T-cell (primary cell): ENCODE data around the gene SLC27A4. TPM values are rescaled to one million over a fixed set of nuclear protein-coding genes. Genes with fewer than 3 reads are reported as not detected.

ENCODE experiments used
- ATAC-seq, 4 experiments: fragments of 200-7000 bp in 3 of 4; fragments of 150-1000 bp in 1 of 4; cut with Tn5 transposase; replicated peaks in 1 of 4; 1 replicate in 3 of 4; 2 replicates in 1 of 4; pipeline ENCODE4 v1.10.0; 2021; ENCODE audit warnings: moderate library complexity in 3 of 4, mild to moderate bottlenecking in 2 of 4, moderate number of reproducible peaks in 1 of 4
- CTCF ChIA-PET, 2 donors: fragments of 300-600 bp; sonication (Branson Sonifier 250); formaldehyde crosslinking; loops; one replicate each; lab custom pipeline; 2022; ENCODE audit warnings: antibody characterized with exemption in 2 of 2; lab: Charles Lee
- POLR2A ChIA-PET, 2 donors: fragments of 300-600 bp; sonication (Branson Sonifier 250); formaldehyde crosslinking; loops; one replicate each; lab custom pipeline; 2022; ENCODE audit warnings: antibody characterized with exemption in 2 of 2; lab: Charles Lee
- DNase-seq, 35 experiments: peaks; one replicate each; pipeline versions ENCODE4 v3.0.0 to v3.0.0-alpha.2; 2013 to 2023
- H3K27ac ChIP-seq: one replicate; pipeline ENCODE4 v1.5.1; 2013; ENCODE audit warnings: low read length
- H3K27me3 ChIP-seq, 2 experiments: replicated peaks in 1 of 2; 1 replicate in 1 of 2; 2 replicates in 1 of 2; pipeline versions ENCODE4 v1.6.1 to v1.7.0; 2013; ENCODE audit warnings: low read length in 1 of 2, mixed read lengths in 1 of 2; ENCODE audit not compliant: control insufficient read depth in 2 of 2, insufficient read depth in 2 of 2; ENCODE audit errors: extremely low read depth in 1 of 2
- H3K36me3 ChIP-seq, 2 donors: 1 replicate in 1 of 2; 2 replicates in 1 of 2; pipeline versions ENCODE4 v1.6.1 to v1.7.0; 2013; ENCODE audit warnings: low read length in 1 of 2; ENCODE audit not compliant: control insufficient read depth in 2 of 2, insufficient read depth in 1 of 2; ENCODE audit errors: extremely low read depth in 1 of 2
- H3K4me1 ChIP-seq, 2 experiments: 1 replicate in 1 of 2; 2 replicates in 1 of 2; pipeline versions ENCODE4 v1.6.1 to v1.7.0; 2013; ENCODE audit warnings: low read length in 2 of 2, mixed read lengths in 1 of 2; ENCODE audit not compliant: insufficient read depth in 2 of 2, control insufficient read depth in 1 of 2; ENCODE audit errors: extremely low read depth in 1 of 2
- H3K4me3 ChIP-seq, 2 donors: 1 replicate in 1 of 2; 2 replicates in 1 of 2; pipeline versions ENCODE4 v1.5.1 to v1.7.0; 2013; ENCODE audit warnings: mild to moderate bottlenecking in 2 of 2, low read length in 1 of 2, moderate library complexity in 1 of 2; ENCODE audit not compliant: control insufficient read depth in 1 of 2; ENCODE audit errors: extremely low read depth in 1 of 2
- H3K9me3 ChIP-seq: 2 replicates; pipeline ENCODE4 v1.7.0; 2013
- H3K27ac Mint-ChIP-seq, 2 donors: one replicate each; pipeline ENCODE4 v1.8.0; 2020 to 2021; ENCODE audit warnings: mild to moderate bottlenecking in 2 of 2, mixed read lengths in 2 of 2
- H3K27me3 Mint-ChIP-seq, 2 donors: one replicate each; pipeline ENCODE4 v1.8.0; 2021 to 2022; ENCODE audit warnings: mixed read lengths in 2 of 2
- H3K36me3 Mint-ChIP-seq: one replicate; pipeline ENCODE4 v1.8.0; 2021; ENCODE audit warnings: mixed read lengths
- H3K4me1 Mint-ChIP-seq, 3 donors: one replicate each; pipeline ENCODE4 v1.8.0; 2020 to 2022; ENCODE audit warnings: mixed read lengths in 3 of 3, mild to moderate bottlenecking in 1 of 3
- H3K4me3 Mint-ChIP-seq, 3 donors: one replicate each; pipeline ENCODE4 v1.8.0; 2020 to 2022; ENCODE audit warnings: mild to moderate bottlenecking in 3 of 3, mixed read lengths in 3 of 3, moderate library complexity in 3 of 3
- H3K9me3 Mint-ChIP-seq, 3 donors: one replicate each; pipeline ENCODE4 v1.8.0; 2020 to 2022; ENCODE audit warnings: mixed read lengths in 3 of 3
- WGBS: methylation state at CpG from one replicate; pipeline ENCODE4 v1.1.5; 2013; ENCODE audit warnings: missing lambda C conversion rate; ENCODE audit not compliant: insufficient coverage; 5-methylcytosine and 5-hydroxymethylcytosine counted together
- total RNA-seq, 35 experiments: library from RNA in 6 of 35; stranded (reverse) in 6 of 35; fragments of 120-200 nt in 1 of 35; gene quantifications; one replicate each; pipeline versions ENCODE4 v1.2.1 to v1.2.4 and lab custom pipeline; 2013 to 2026

SLC27A4 gene
- total RNA-seq, 5 donors from 2014 or later (not counting 1 experiment from before 2014, with no cell fraction given), result 7.3 to 18.4 (median 17.5) TPM

DNA sequence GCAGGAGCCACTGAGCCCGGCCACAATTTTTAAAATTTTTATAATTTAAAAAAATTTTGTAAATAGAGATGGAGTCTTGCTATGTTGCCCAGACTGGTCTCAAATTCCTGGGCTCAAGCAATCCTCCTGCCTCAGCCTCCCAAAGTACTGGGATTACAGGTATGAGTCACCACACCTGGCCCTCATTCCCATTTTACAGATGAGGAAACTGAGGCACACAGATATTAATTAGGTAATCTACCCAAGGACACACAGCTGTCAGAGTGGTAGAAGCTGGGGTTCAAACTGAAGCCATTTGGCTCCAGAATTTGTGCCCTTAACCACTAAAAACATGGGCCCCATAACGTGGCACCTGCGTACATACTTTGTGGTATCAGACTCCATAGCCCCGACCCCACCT lies 25.6 kb upstream of the SLC27A4 start:
- ATAC-seq (no peak), DNase-seq (no peak)
- Histone ChIP-seq H3K4me3 (no peak overlapping the region), H3K27me3 (no peaks in the 10 kb centered on the region), H3K4me1 (no peaks in the 10 kb centered on the region), H3K27ac (no peak overlapping the region), H3K9me3 (no peaks in the 10 kb centered on the region), H3K36me3 (peaks cover 11 to 60% of the 10 kb centered on the region in 2 donors)
- CTCF ChIA-PET, result interaction anchor here in 1 of 2 donors (0.6 kb wide), 1 partner anchor 28 kb away, joined by 7 read pairs; no protein-coding TSS in a partner anchor
- Mint-ChIP-seq H3K4me1 (no peaks in the 10 kb centered on the region), H3K27me3 (no peaks in the 10 kb centered on the region), H3K27ac (no peak overlapping the region), H3K9me3 (no peaks in the 10 kb centered on the region), H3K4me3 (no peak overlapping the region), H3K36me3 (peaks cover 22% of the 10 kb centered on the region)
- POLR2A ChIA-PET, result no interaction called here
- 100% methylated on average over 1 of the region's 4 CpGs for WGBS

DNA sequence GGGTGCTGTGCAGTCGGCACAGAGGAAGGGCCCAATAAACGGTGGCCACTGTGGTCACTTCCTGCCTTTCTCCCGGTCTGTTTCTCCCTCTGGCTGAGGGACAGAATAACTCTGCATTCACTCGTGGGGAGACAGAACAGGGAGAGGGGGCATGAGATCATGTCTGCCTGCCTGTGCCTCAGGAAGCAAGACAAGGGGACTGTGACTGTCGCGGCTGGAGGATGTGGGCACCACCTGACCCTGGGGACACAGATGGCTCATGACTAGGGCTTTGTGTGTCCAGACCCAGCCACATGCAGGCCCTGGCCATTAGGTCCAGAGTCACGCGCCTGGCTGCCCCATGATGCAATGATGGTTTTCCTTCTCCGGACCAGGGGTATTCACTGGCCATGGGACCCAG lies 23.9 kb upstream of the SLC27A4 start:
- Histone ChIP-seq H3K4me1 (peaks cover 0 to 7% of the 10 kb centered on the region in 2 experiments), H3K9me3 (no peaks in the 10 kb centered on the region), H3K27ac (no peak overlapping the region), H3K36me3 (peaks cover 4 to 43% of the 10 kb centered on the region in 2 donors), H3K27me3 (no peaks in the 10 kb centered on the region), H3K4me3 (no peak overlapping the region)
- ChIA-PET CTCF (no interaction called here), POLR2A (no interaction called here)
- Mint-ChIP-seq H3K27me3 (no peaks in the 10 kb centered on the region), H3K9me3 (no peaks in the 10 kb centered on the region), H3K36me3 (peaks cover 17% of the 10 kb centered on the region), H3K4me1 (peaks cover 0 to 3% (median under 1%) of the 10 kb centered on the region in 3 donors), H3K4me3 (no peak overlapping the region), H3K27ac (no peak overlapping the region)
- DNase-seq (no peak), ATAC-seq (no peak)
- WGBS, result 76% methylated on average over 6 of the region's 9 CpGs

DNA sequence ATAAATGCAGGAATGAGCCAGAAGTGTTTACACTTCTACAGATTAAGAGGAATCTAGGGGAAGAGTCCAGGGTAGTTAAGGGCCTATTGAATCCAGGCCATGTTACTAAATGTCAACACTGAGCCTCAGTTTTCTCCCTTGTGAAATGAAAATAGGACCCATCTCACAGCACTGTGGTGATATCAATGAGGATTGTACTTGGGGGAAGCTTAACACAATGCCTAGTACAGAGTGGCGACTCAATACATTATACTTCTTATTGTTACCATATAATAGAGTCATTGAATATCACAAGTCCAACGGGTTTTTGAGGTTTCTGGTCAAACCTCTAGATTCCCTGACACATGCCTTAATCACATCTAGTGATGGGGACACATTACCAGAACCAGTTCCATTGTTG lies 22.7 kb upstream of the SLC27A4 start:
- WGBS, result 40% methylated on average over 1 of the region's 2 CpGs
- ATAC-seq, result no peak
- Histone ChIP-seq H3K36me3 (peaks cover 4 to 40% of the 10 kb centered on the region in 2 donors), H3K27me3 (no peaks in the 10 kb centered on the region), H3K4me3 (no peak overlapping the region), H3K27ac (no peak overlapping the region), H3K4me1 (peaks cover 5 to 13% of the 10 kb centered on the region in 2 experiments), H3K9me3 (no peaks in the 10 kb centered on the region)
- Mint-ChIP-seq H3K27me3 (no peaks in the 10 kb centered on the region), H3K4me3 (no peak overlapping the region), H3K4me1 (peaks cover 10 to 14% (median 10%) of the 10 kb centered on the region in 3 donors), H3K9me3 (no peaks in the 10 kb centered on the region), H3K27ac (no peak overlapping the region), H3K36me3 (peaks cover 14% of the 10 kb centered on the region)
- ChIA-PET POLR2A (interaction anchor here in 1 of 2 donors (0.7 kb wide), 1 partner anchor 94 kb away, joined by 7 read pairs; no protein-coding TSS in a partner anchor), CTCF (no interaction called here)
- no peak for DNase-seq

DNA sequence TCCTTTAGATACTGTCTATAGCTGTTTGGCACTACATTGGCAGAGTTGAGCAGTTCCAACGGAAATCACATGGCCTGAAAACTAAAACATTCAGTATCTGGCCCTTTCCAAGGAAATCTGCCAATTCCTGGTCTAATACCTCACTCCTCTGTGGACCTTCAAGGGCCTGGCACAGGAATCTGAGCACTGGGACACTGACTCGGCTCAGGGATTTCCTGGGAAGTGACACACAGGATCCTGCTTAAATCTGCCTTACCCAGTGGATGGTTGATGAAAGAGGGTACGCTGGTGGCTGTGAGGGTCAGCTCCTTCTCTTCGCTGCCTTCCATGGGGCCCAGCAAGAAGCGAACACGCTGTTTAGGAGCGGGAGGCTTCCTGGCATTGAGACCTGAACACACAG lies 19.0 kb upstream of the SLC27A4 start:
- WGBS, result 83% methylated on average over 1 of the region's 7 CpGs
- Mint-ChIP-seq H3K4me3 (peak overlapping the region; percentile 90 to 97 (median 95)), H3K27me3 (no peaks in the 10 kb centered on the region), H3K27ac (peak overlapping the region in 1 of 2 donors; percentile 39), H3K36me3 (peaks cover 18% of the 10 kb centered on the region), H3K9me3 (no peaks in the 10 kb centered on the region), H3K4me1 (peaks cover 26 to 42% (median 37%) of the 10 kb centered on the region in 3 donors)
- ATAC-seq (no peak), DNase-seq (no peak)
- ChIA-PET CTCF (no interaction called here), POLR2A (interaction anchor here in 1 of 2 donors (0.5 kb wide), 1 partner anchor 21 kb away, joined by 5 read pairs; no protein-coding TSS in a partner anchor)
- Histone ChIP-seq H3K4me3 (peak overlapping the region; percentile 77 to 80), H3K27me3 (no peaks in the 10 kb centered on the region), H3K36me3 (peaks cover 3 to 33% of the 10 kb centered on the region in 2 donors), H3K9me3 (no peaks in the 10 kb centered on the region), H3K27ac (no peak overlapping the region), H3K4me1 (peaks cover 8 to 37% of the 10 kb centered on the region in 2 experiments)

DNA sequence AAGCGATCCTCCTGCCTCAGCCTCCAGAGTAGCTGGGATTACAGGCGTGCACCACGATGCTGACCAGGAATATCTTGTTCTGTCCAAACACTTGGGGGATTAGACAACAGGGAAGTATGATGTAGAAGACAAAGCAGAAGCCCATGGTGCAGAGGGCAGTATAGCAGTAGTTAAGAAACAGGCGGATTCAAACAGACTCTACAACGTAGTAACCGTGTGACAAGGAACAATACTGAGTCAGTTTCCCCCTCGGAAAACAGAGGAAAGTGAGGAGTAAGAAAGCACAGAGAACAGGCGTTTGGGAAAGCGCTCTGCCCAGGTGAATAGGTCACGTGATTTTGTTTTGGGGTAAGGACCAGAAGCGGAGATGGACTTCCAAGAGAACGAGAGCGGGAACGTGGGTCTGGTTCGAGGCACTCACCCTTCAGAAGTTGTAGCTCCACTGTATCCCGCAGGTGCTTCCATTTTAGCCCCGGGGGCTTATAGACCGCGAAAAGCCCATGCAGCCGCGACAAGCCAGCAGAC lies 18.4 kb upstream of the SLC27A4 start:
- Histone ChIP-seq H3K27me3 (no peaks in the 10 kb centered on the region), H3K4me1 (peaks cover 8 to 37% of the 10 kb centered on the region in 2 experiments), H3K4me3 (peak overlapping the region; percentile 77 to 80), H3K36me3 (peaks cover 0 to 30% of the 10 kb centered on the region in 2 donors), H3K9me3 (no peaks in the 10 kb centered on the region), H3K27ac (peak overlapping the region; percentile 83)
- 1% methylated on average over 21 of the region's 21 CpGs for WGBS
- Mint-ChIP-seq H3K4me3 (peak overlapping the region; percentile 90 to 97 (median 95)), H3K27ac (peak overlapping the region; percentile 97 to 100), H3K9me3 (no peaks in the 10 kb centered on the region), H3K36me3 (peaks cover 15% of the 10 kb centered on the region), H3K4me1 (peaks cover 26 to 42% (median 37%) of the 10 kb centered on the region in 3 donors), H3K27me3 (no peaks in the 10 kb centered on the region)
- CTCF ChIA-PET, result no interaction called here
- ATAC-seq (no peak), DNase-seq (no peak)
- POLR2A ChIA-PET, result no interaction called here

DNA sequence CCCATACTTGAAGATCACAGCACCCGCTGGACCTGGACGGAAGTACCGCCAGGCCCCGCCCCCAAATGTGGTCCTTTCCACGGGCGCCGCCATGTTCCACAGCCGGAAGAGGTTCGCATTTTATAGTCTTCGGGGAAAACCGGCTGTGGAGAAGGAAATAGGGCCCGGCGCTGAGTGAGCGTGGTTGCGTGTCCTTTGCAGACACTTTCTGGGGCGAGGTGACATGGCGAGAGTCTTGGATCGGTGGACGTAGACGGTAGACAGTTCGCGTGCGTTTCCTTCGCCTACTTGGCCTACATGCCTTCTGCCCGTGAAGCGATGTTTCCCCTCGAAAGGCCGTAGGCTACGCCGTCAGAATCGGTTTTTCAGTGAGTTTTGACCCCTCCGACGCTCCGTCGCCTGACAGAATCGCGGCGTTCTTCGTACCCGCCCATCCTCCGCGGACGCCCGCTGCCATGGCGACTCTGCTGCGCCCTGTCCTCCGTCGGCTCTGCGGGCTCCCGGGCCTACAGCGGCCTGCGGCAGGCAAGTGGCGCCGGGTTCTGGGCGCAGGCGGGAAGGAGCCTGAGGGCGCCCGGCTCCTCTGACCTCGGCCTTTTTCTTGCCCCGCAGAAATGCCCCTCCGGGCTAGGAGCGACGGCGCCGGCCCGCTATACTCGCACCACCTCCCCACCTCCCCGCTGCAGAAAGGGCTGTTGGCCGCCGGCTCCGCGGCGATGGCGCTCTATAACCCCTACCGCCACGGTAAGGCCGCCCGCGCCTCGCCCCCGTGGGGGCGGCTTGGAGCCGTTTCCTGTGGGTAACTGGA lies 17.7 kb upstream of the SLC27A4 start, which contains the start of the genes COQ4 and TRUB2:
TSS of gene COQ4 (plus strand) at position 436 of the 808 bp plus-strand sequence. CDS start at position 456, 20 bp downstream.
TSS of gene TRUB2 (minus strand) at position 44 of the 808 bp plus-strand sequence. CDS start at position 5, 39 bp downstream.
- Histone ChIP-seq H3K4me1 (peaks cover 8 to 37% of the 10 kb centered on the region in 2 experiments), H3K9me3 (no peaks in the 10 kb centered on the region), H3K4me3 (peak within 1 kb of the TSS; percentile 77 to 80), H3K36me3 (peaks cover 0 to 24% of the 10 kb centered on the region in 2 donors), H3K27me3 (no peaks in the 10 kb centered on the region), H3K27ac (peak within 1 kb of the TSS; percentile 83)
- Mint-ChIP-seq H3K9me3 (no peaks in the 10 kb centered on the region), H3K27ac (peak within 1 kb of the TSS; percentile 97 to 100), H3K36me3 (peaks cover 13% of the 10 kb centered on the region), H3K4me1 (peaks cover 26 to 42% (median 37%) of the 10 kb centered on the region in 3 donors), H3K4me3 (peak within 1 kb of the TSS; percentile 90 to 97 (median 95)), H3K27me3 (no peaks in the 10 kb centered on the region)
- ChIA-PET CTCF (no interaction called here), POLR2A (no interaction called here)
- peak; percentile 84 to 96 (median 90) for DNase-seq
- under 1% methylated on average over 78 of the region's 83 CpGs for WGBS
- peak; percentile 90 to 92 (median 91) for ATAC-seq
